Endothelial cell (in vitro differentiated cells): ENCODE data around the gene FANCD2. TPM values are rescaled to one million over a fixed set of nuclear protein-coding genes. Genes with fewer than 3 reads are reported as not detected.

ENCODE experiments used
- DNase-seq: peaks from one replicate; pipeline ENCODE4 v3.0.0; 2021; ENCODE audit warnings: low spot score
- H3K27ac Mint-ChIP-seq: one replicate; pipeline ENCODE4 v1.8.0; 2021; ENCODE audit warnings: mixed read lengths, inconsistent platforms; ENCODE audit not compliant: unreplicated experiment
- H3K27me3 Mint-ChIP-seq: one replicate; pipeline ENCODE4 v1.8.0; 2021; ENCODE audit warnings: mild to moderate bottlenecking, moderate library complexity, mixed read lengths, inconsistent platforms; ENCODE audit not compliant: unreplicated experiment
- H3K36me3 Mint-ChIP-seq: one replicate; pipeline ENCODE4 v1.8.0; 2021; ENCODE audit warnings: mild to moderate bottlenecking, low read depth, mixed read lengths, inconsistent platforms; ENCODE audit not compliant: unreplicated experiment
- H3K4me1 Mint-ChIP-seq: one replicate; pipeline ENCODE4 v1.8.0; 2021; ENCODE audit warnings: mild to moderate bottlenecking, mixed read lengths, inconsistent platforms; ENCODE audit not compliant: unreplicated experiment
- H3K4me3 Mint-ChIP-seq: one replicate; pipeline ENCODE4 v1.8.0; 2021; ENCODE audit warnings: mild to moderate bottlenecking, mixed read lengths, inconsistent platforms; ENCODE audit not compliant: unreplicated experiment
- H3K9me3 Mint-ChIP-seq: one replicate; pipeline ENCODE4 v1.8.0; 2021; ENCODE audit warnings: mixed read lengths, inconsistent platforms; ENCODE audit not compliant: unreplicated experiment
- CTCF ChIP-seq: fragments of 200-600 bp; sonication (generic); IDR thresholded peaks from one replicate; pipeline ENCODE4 v1.5.0; 2021; ENCODE audit warnings: antibody characterized with exemption; ENCODE audit not compliant: unreplicated experiment
- total RNA-seq: library from RNA; stranded (reverse); fragmentation: NEBNext Ultra II Directional; extraction: Animal tissue kit (Norgen Biotek cat#: 25700); gene quantifications from one replicate; pipeline ENCODE4 v1.2.1, GENCODE V29; 2021; ENCODE audit not compliant: unreplicated experiment

The FANCD2 gene
- total RNA-seq, 1 donor from 2014 or later: 14.5 TPM

GRCh38 chr3:10108091-10108490 lies 81.9 kb downstream of the FANCD2 start, which contains the start of gene FANCD2OS:
Gene FANCD2OS, minus strand, starts transcription at chr3:10108255. Its CDS starts 3,481 bp downstream, at chr3:10104774.
- Mint-ChIP-seq H3K4me1 (no peaks in the 10 kb centered on the region), H3K4me3 (no peak within 1 kb of the TSS), H3K9me3 (no peaks in the 10 kb centered on the region), H3K27ac (no peak within 1 kb of the TSS), H3K27me3 (no peaks in the 10 kb centered on the region), H3K36me3 (no peaks in the 10 kb centered on the region)
- TF ChIP-seq CTCF: no peak
- no peak for DNase-seq

- TF ChIP-seq CTCF: no peak
- Mint-ChIP-seq H3K4me1 (peaks cover 12% of the 10 kb centered on the region), H3K9me3 (no peaks in the 10 kb centered on the region), H3K36me3 (peaks cover 15% of the 10 kb centered on the region), H3K27me3 (peaks cover 9% of the 10 kb centered on the region), H3K4me3 (peak within 1 kb of the TSS; percentile 99), H3K27ac (peak within 1 kb of the TSS; percentile 99)
- DNase-seq: peak; percentile 88
Observed at GRCh38 chr3:10115326-10116137, 89.3 kb downstream of the FANCD2 start, which contains the start of gene BRK1. Gene BRK1, plus strand, starts transcription at chr3:10115675. Its CDS starts 27 bp downstream, at chr3:10115702.

GRCh38 chr3:10116138-10116460 lies 89.9 kb downstream of the FANCD2 start:
- no peak for TF ChIP-seq CTCF
- Mint-ChIP-seq H3K4me3 (peak overlapping the region; percentile 99), H3K27me3 (peaks cover 9% of the 10 kb centered on the region), H3K4me1 (peaks cover 12% of the 10 kb centered on the region), H3K9me3 (no peaks in the 10 kb centered on the region), H3K36me3 (peaks cover 19% of the 10 kb centered on the region), H3K27ac (peak overlapping the region; percentile 99)
- peak; percentile 44 for DNase-seq

- Mint-ChIP-seq H3K4me3 (no peak overlapping the region), H3K9me3 (no peaks in the 10 kb centered on the region), H3K27me3 (peaks cover 9% of the 10 kb centered on the region), H3K36me3 (peaks cover 21% of the 10 kb centered on the region), H3K4me1 (peaks cover 12% of the 10 kb centered on the region), H3K27ac (peak overlapping the region; percentile 99)
- DNase-seq: no peak
- TF ChIP-seq CTCF: no peak
Observed at GRCh38 chr3:10116928-10117327, 90.7 kb downstream of the FANCD2 start.

- no peak for DNase-seq
- Mint-ChIP-seq H3K9me3 (no peaks in the 10 kb centered on the region), H3K27me3 (peaks cover 9% of the 10 kb centered on the region), H3K4me1 (peaks cover 12% of the 10 kb centered on the region), H3K27ac (no peak overlapping the region), H3K36me3 (peaks cover 26% of the 10 kb centered on the region), H3K4me3 (no peak overlapping the region)
- TF ChIP-seq CTCF: no peak
Observed at GRCh38 chr3:10119376-10119775, 93.1 kb downstream of the FANCD2 start.
